Measurements from ENCODE around the gene MAGEA11. TPM values are rescaled to one million over a fixed set of nuclear protein-coding genes. Genes with fewer than 3 reads are reported as not detected.

Gene MAGEA11
- total RNA-seq (2022; extraction: Qiagen RNA extraction): 0.07 TPM in 1 of 5 replicates, not detected in the others

GRCh38 chrX:149711545-149712236 is at the start of gene MAGEA11:
Gene MAGEA11, plus strand, starts transcription at chrX:149712060. Its CDS starts 1,100 bp downstream, at chrX:149713160.

Other genes with a start within 250 kb of the MAGEA11 start
- gene IDS, start 206.8 kb upstream of the MAGEA11 start, total RNA-seq (2022; extraction: Qiagen RNA extraction): 79.7 to 110 TPM (median 101 TPM) in 5 replicates
- gene EOLA1, start 171.0 kb upstream of the MAGEA11 start, total RNA-seq (2022; extraction: Qiagen RNA extraction): 19.7 to 23.2 TPM (median 21.7 TPM) in 5 replicates
- not detected in 5 replicates for gene HSFX3, start 162.1 kb upstream of the MAGEA11 start, total RNA-seq (2022; extraction: Qiagen RNA extraction)
- gene MAGEA9B, start 124.6 kb upstream of the MAGEA11 start, total RNA-seq (2022; extraction: Qiagen RNA extraction): not detected in 5 replicates
- 0.14 to 0.27 TPM (median 0.17 TPM) in 3 of 5 replicates, not detected in the others for gene HSFX2, start 116.7 kb upstream of the MAGEA11 start, total RNA-seq (2022; extraction: Qiagen RNA extraction)
- 25.7 to 28.7 TPM (median 27.0 TPM) in 5 replicates for gene TMEM185A, start 80.3 kb upstream of the MAGEA11 start, total RNA-seq (2022; extraction: Qiagen RNA extraction)
- 0.09 to 0.53 TPM (median 0.24 TPM) in 5 replicates for gene HSFX1, start 62.0 kb downstream of the MAGEA11 start, total RNA-seq (2022; extraction: Qiagen RNA extraction)
- not detected in 5 replicates for gene MAGEA9, start 69.9 kb downstream of the MAGEA11 start, total RNA-seq (2022; extraction: Qiagen RNA extraction)
- not detected in 5 replicates for gene MAGEA8, start 169.1 kb downstream of the MAGEA11 start, total RNA-seq (2022; extraction: Qiagen RNA extraction)
- not detected in 5 replicates for gene HSFX4, start 217.5 kb downstream of the MAGEA11 start, total RNA-seq (2022; extraction: Qiagen RNA extraction)
- 52.9 to 66.5 TPM (median 57.8 TPM) in 5 replicates for gene EOLA2, start 226.4 kb downstream of the MAGEA11 start, total RNA-seq (2022; extraction: Qiagen RNA extraction)